Heart left ventricle (tissue), 13 donors: Measurements from ENCODE around the gene KIF16B.

Experiments used
- POLR2A ChIP-seq, 2 donors: fragments of 450-650 bp; IDR thresholded peaks; one replicate each; pipeline ENCODE4 v1.6.1; 2017; ENCODE audit warnings: antibody characterized with exemption in 2 of 2, mild to moderate bottlenecking in 2 of 2, moderate library complexity in 2 of 2
- TF ChIP-seq, protein P1 (sequence below), 12 donors: fragments of 200-600 bp; sonication (generic) in 4 of 12; IDR thresholded peaks; one replicate each; pipeline versions ENCODE4 v1.5.0 to v1.8.0; 2018 to 2022; ENCODE audit warnings: antibody characterized with exemption in 12 of 12, mild to moderate bottlenecking in 5 of 12
- donor health status: ischemic (EF 13 %, LVEDD 7.1; RV severe dilation, severe dysfunction).
- donor health status: DM: no; HTN: yes; CAD: no.
- donor health status: DM: no; HTN: no; CAD: no.
- donor health status: ischemic (EF 25% LVEDD 6.9; RV normal size, moderate dysfunction).
- donor health status: ischemic (EF 25% LVEDD 5.7; RV mildly dilated, moderate dysfunction).
- donor health status: ischemic (EF 35%, LVEDD 5.7; RV mildly dilated, moderate dysfunction).
- donor health status: nonischemic (EF 11% LVEDD 7.7; RV severe dilation, severe dysfunction).
- donor health status: DM: yes; HTN: yes; CAD: no.
- donor health status: PGD.
- donor health status: ischemic (EF 29% LVEDD 5.4; RV normal size, mild dysfunction).
- donor health status: nonischemic (EF 23%, LVEDD 6.1; RV moderate dilation, normal function).

DNA sequence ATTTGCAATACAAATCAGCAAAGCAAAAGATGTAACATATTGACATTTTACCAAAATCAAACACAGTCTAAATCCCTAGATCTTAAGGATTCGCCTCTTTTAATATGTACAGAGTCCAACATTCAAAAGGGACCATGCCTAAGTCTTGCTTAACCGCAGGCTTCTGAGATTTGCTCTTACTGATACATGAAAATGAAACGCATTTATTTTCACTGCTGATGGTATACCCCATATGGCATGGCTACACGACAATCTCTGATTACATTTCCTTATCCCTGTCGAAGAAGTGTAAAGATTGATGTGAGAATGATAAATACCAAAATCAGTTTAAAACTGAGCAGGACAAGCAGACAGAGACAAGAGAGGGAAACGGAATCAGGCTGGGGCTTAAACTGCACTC lies 75.4 kb downstream of the KIF16B start:
- TF ChIP-seq, protein P1, sequence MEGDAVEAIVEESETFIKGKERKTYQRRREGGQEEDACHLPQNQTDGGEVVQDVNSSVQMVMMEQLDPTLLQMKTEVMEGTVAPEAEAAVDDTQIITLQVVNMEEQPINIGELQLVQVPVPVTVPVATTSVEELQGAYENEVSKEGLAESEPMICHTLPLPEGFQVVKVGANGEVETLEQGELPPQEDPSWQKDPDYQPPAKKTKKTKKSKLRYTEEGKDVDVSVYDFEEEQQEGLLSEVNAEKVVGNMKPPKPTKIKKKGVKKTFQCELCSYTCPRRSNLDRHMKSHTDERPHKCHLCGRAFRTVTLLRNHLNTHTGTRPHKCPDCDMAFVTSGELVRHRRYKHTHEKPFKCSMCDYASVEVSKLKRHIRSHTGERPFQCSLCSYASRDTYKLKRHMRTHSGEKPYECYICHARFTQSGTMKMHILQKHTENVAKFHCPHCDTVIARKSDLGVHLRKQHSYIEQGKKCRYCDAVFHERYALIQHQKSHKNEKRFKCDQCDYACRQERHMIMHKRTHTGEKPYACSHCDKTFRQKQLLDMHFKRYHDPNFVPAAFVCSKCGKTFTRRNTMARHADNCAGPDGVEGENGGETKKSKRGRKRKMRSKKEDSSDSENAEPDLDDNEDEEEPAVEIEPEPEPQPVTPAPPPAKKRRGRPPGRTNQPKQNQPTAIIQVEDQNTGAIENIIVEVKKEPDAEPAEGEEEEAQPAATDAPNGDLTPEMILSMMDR (IDR thresholded peaks at IDR 0.05), result no peak
- TF ChIP-seq POLR2A (IDR thresholded peaks at IDR 0.05), result no peak
